Lower lobe of right lung (tissue), 2 donors: ENCODE results near the gene TNPO1. TPM values are rescaled to one million over a fixed set of nuclear protein-coding genes. Genes with fewer than 3 reads are reported as not detected.

Source experiments
- ATAC-seq, 2 donors: fragments of 200-7000 bp; cut with Tn5 transposase; one replicate each; pipeline ENCODE4 v1.9.1; 2020 to 2022; ENCODE audit warnings: mild to moderate bottlenecking in 2 of 2, moderate library complexity in 2 of 2
- DNase-seq: peaks from one replicate; pipeline ENCODE4 v3.0.0-alpha.2; 2020
- H3K27ac ChIP-seq: fragments of 200-600 bp; one replicate; pipeline ENCODE4 v1.8.0; 2022
- H3K27me3 ChIP-seq: fragments of 200-600 bp; one replicate; pipeline ENCODE4 v1.8.0; 2022; ENCODE audit warnings: low read depth
- H3K36me3 ChIP-seq: fragments of 200-600 bp; one replicate; pipeline ENCODE4 v1.8.0; 2022; ENCODE audit warnings: mild to moderate bottlenecking
- H3K4me1 ChIP-seq: fragments of 200-600 bp; one replicate; pipeline ENCODE4 v1.8.0; 2022
- H3K4me3 ChIP-seq: fragments of 200-600 bp; one replicate; pipeline ENCODE4 v1.8.0; 2022; ENCODE audit warnings: mild to moderate bottlenecking
- H3K9me3 ChIP-seq: fragments of 200-600 bp; one replicate; pipeline ENCODE4 v1.8.0; 2022
- CTCF ChIP-seq: fragments of 200-600 bp; IDR thresholded peaks from one replicate; pipeline ENCODE4 v1.8.0; 2022; ENCODE audit warnings: antibody characterized with exemption, mild to moderate bottlenecking
- intact Hi-C: fragments of 100-400 bp; cut with DNase I; formaldehyde crosslinking; loops from one replicate; pipeline ENCODE4 v1.11.0; 2022
- total RNA-seq: library from RNA; stranded (reverse); fragmentation: NEBNext Ultra II Directional; extraction: Animal tissue kit (Norgen Biotek cat#: 25700); gene quantifications from one replicate; pipeline ENCODE4 v1.2.1, GENCODE V29; 2021
- donor health status: DM: no; HTN: yes; CAD: no; lungs with severe emphysema.

Gene TNPO1
- total RNA-seq, 1 donor from 2014 or later, result 100 TPM

GRCh38 chr5:72842816-72843215, 26.4 kb downstream of the TNPO1 start:
- Histone ChIP-seq H3K36me3 (no peaks in the 10 kb centered on the region), H3K4me1 (peaks cover 57% of the 10 kb centered on the region), H3K27ac (no peak overlapping the region), H3K27me3 (no peaks in the 10 kb centered on the region), H3K4me3 (no peak overlapping the region), H3K9me3 (no peaks in the 10 kb centered on the region)
- ATAC-seq (peak; percentile 60 to 62), DNase-seq (no peak)
- intact Hi-C loops, result no loop called here
- no peak for TF ChIP-seq CTCF

- H3K4me1 ChIP-seq, result peaks cover 45% of the 10 kb centered on the region
- H3K27ac ChIP-seq, result no peak overlapping the region
- no peak for DNase-seq
- H3K27me3 ChIP-seq, result no peaks in the 10 kb centered on the region
- H3K9me3 ChIP-seq, result no peaks in the 10 kb centered on the region
- TF ChIP-seq CTCF, result no peak
- no peak overlapping the region for H3K4me3 ChIP-seq
- H3K36me3 ChIP-seq, result no peaks in the 10 kb centered on the region
- intact Hi-C loops, result no loop called here
- no peak for ATAC-seq
Observed at GRCh38 chr5:72844218-72844603, 27.8 kb downstream of the TNPO1 start.

- peaks cover 51% of the 10 kb centered on the region for H3K4me1 ChIP-seq
- DNase-seq, result no peak
- intact Hi-C loops, result no loop called here
Observed at GRCh38 chr5:72845889-72846288, 29.4 kb downstream of the TNPO1 start.

GRCh38 chr5:72846483-72846882, 30.0 kb downstream of the TNPO1 start:
- H3K4me3 ChIP-seq, result no peak overlapping the region
- H3K27me3 ChIP-seq, result no peaks in the 10 kb centered on the region
- intact Hi-C loops, result no loop called here
- ATAC-seq, result no peak
- H3K4me1 ChIP-seq, result peaks cover 57% of the 10 kb centered on the region
- TF ChIP-seq CTCF, result no peak
- H3K9me3 ChIP-seq, result no peaks in the 10 kb centered on the region
- H3K36me3 ChIP-seq, result peaks cover 2% of the 10 kb centered on the region
- DNase-seq, result no peak
- H3K27ac ChIP-seq, result no peak overlapping the region

More at GRCh38 chr5:72845889-72846288, 29.4 kb downstream of the TNPO1 start:
- Histone ChIP-seq H3K4me3 (no peak overlapping the region), H3K36me3 (no peaks in the 10 kb centered on the region), H3K9me3 (no peaks in the 10 kb centered on the region), H3K27ac (no peak overlapping the region), H3K27me3 (no peaks in the 10 kb centered on the region)
- no peak for ATAC-seq
- TF ChIP-seq CTCF, result no peak

- Histone ChIP-seq H3K9me3 (no peaks in the 10 kb centered on the region), H3K4me3 (peak overlapping the region; percentile 76), H3K36me3 (peaks cover 6% of the 10 kb centered on the region), H3K4me1 (peaks cover 61% of the 10 kb centered on the region), H3K27ac (no peak overlapping the region), H3K27me3 (no peaks in the 10 kb centered on the region)
- ATAC-seq (no peak), DNase-seq (no peak)
- intact Hi-C loops, result no loop called here
- TF ChIP-seq CTCF, result no peak
Observed at GRCh38 chr5:72847439-72847838, 31.0 kb downstream of the TNPO1 start.

- Histone ChIP-seq H3K36me3 (peaks cover 6% of the 10 kb centered on the region), H3K4me3 (peak overlapping the region; percentile 76), H3K4me1 (peaks cover 58% of the 10 kb centered on the region), H3K27me3 (no peaks in the 10 kb centered on the region), H3K9me3 (no peaks in the 10 kb centered on the region), H3K27ac (peak overlapping the region; percentile 91)
- TF ChIP-seq CTCF, result peak; percentile 37
- intact Hi-C loops, result no loop called here
- ATAC-seq, result peak; percentile 97 to 98
- DNase-seq, result peak; percentile 92
Observed at GRCh38 chr5:72847989-72848473, 31.6 kb downstream of the TNPO1 start.
